HepG2 (cell line): Measurements from ENCODE around the gene LTC4S. TPM values are rescaled to one million over a fixed set of nuclear protein-coding genes. Genes with fewer than 3 reads are reported as not detected.

Experiments used
- CENPX ChIP-seq: sonication (generic); formaldehyde crosslinking; IDR thresholded peaks from 2 replicates; pipeline ENCODE4 v1.9.0; 2021; ENCODE audit warnings: mild to moderate bottlenecking, missing genetic modification reagents, moderate library complexity
- GABPB1 ChIP-seq: IDR thresholded peaks from 2 replicates; pipeline ENCODE4 v1.6.1; 2016; ENCODE audit warnings: mild to moderate bottlenecking, missing genetic modification reagents, moderate library complexity, missing compliant biosample characterization
- IKZF5 ChIP-seq: IDR thresholded peaks from 2 replicates; pipeline ENCODE4 v1.6.1; 2018; ENCODE audit warnings: missing genetic modification reagents, mild to moderate bottlenecking, missing compliant biosample characterization
- MAFG ChIP-seq: sonication (generic); formaldehyde crosslinking; IDR thresholded peaks from 2 replicates; pipeline ENCODE4 v1.5.1; 2020; ENCODE audit warnings: mild to moderate bottlenecking, missing genetic modification reagents
- MXD3 ChIP-seq: IDR thresholded peaks from 2 replicates; pipeline ENCODE4 v1.6.1; 2016; ENCODE audit warnings: mild to moderate bottlenecking, missing biosample characterization, missing genetic modification reagents
- PRDM4 ChIP-seq: sonication (generic); formaldehyde crosslinking; IDR thresholded peaks from 2 replicates; pipeline ENCODE4 v1.9.0; 2021; ENCODE audit warnings: missing genetic modification reagents, borderline replicate concordance
- SMAD1 ChIP-seq: sonication (generic); formaldehyde crosslinking; IDR thresholded peaks from 2 replicates; pipeline ENCODE4 v1.4.0; 2020; ENCODE audit warnings: missing genetic modification reagents, low read depth, mild to moderate bottlenecking, borderline replicate concordance
- SP2 ChIP-seq: sonication (generic); formaldehyde crosslinking; IDR thresholded peaks from 2 replicates; pipeline ENCODE4 v1.5.1; 2020; ENCODE audit warnings: mild to moderate bottlenecking, missing genetic modification reagents
- TBX3 ChIP-seq: fragments of 450-650 bp; IDR thresholded peaks from 2 replicates; pipeline ENCODE4 v1.6.1; 2017; ENCODE audit warnings: antibody characterized with exemption, mild to moderate bottlenecking, inconsistent platforms, borderline replicate concordance
- TERF1 ChIP-seq: sonication (generic); formaldehyde crosslinking; IDR thresholded peaks from 2 replicates; pipeline ENCODE4 v1.8.0; 2022; ENCODE audit warnings: mild to moderate bottlenecking, missing genetic modification reagents, moderate library complexity
- YY1 ChIP-seq: IDR thresholded peaks from 2 replicates; pipeline ENCODE4 v1.6.1; 2011; ENCODE audit warnings: low read length, low read depth, moderate library complexity, mild to moderate bottlenecking; ENCODE audit not compliant: insufficient read depth, insufficient replicate concordance
- ZNF136 ChIP-seq: sonication (generic); formaldehyde crosslinking; IDR thresholded peaks from 2 replicates; pipeline ENCODE4 v1.8.1; 2022; ENCODE audit warnings: low read depth, mild to moderate bottlenecking, moderate library complexity, missing genetic modification reagents
- ZNF547 ChIP-seq: sonication (generic); formaldehyde crosslinking; IDR thresholded peaks from 2 replicates; pipeline ENCODE4 v1.5.1; 2020; ENCODE audit warnings: mild to moderate bottlenecking, missing genetic modification reagents
- ZNF687 ChIP-seq: sonication (generic); formaldehyde crosslinking; IDR thresholded peaks from 2 replicates; pipeline ENCODE4 v1.5.1; 2020; ENCODE audit warnings: mild to moderate bottlenecking, missing genetic modification reagents, moderate library complexity
- polyA plus RNA-seq, 8 experiments: library from polyadenylated mRNA; depleted of rRNA in 3 of 8; stranded (reverse) in 7 of 8; unstranded in 1 of 8; fragments of >200 nt; fragmentation: Illumina TruSeq in 4 of 8; extraction: Trizol in 4 of 8; gene quantifications; 2 replicates each; pipeline versions ENCODE4 v1.2.1 to v1.2.3, GENCODE V29; 2011 to 2016; ENCODE audit warnings: low read depth in 4 of 8, missing spikeins in 1 of 8, mixed read lengths in 1 of 8; ENCODE audit not compliant: insufficient read depth in 1 of 8
- total RNA-seq, 5 experiments: library from RNA; depleted of rRNA; stranded (reverse); fragments of >200 nt; fragmentation: Illumina TruSeq; extraction: Trizol; gene quantifications; 2 replicates each; pipeline ENCODE4 v1.2.3, GENCODE V29; 2016; ENCODE audit warnings: low read depth in 1 of 5

LTC4S gene
- total and polyA plus RNA-seq, 2 of the 13 experiments (the other 11 are each of a cell fraction or from before 2014, with no cell fraction given) = 0.35 TPM; not detected in 1

- peak; percentile 97 for TF ChIP-seq ZNF687 (CRISPR knock-in tag)
- TF ChIP-seq GABPB1 (CRISPR knock-in tag) = peak; percentile 48
- TF ChIP-seq PRDM4 (CRISPR knock-in tag) = no peak
- TF ChIP-seq YY1 = no peak
- 0 out of 2 replicates have a peak, but pooled peaks have one; percentile 15 for TF ChIP-seq ZNF547 (CRISPR knock-in tag)
- TF ChIP-seq TBX3 = 0 out of 2 replicates have a peak, but pooled peaks have one; percentile 29
- peak; percentile 18; the same call in 1 of the 2 replicates for TF ChIP-seq IKZF5
- 0 out of 2 replicates have a peak, but pooled peaks have one; percentile 35 for TF ChIP-seq TERF1 (CRISPR knock-in tag)
- TF ChIP-seq SMAD1 = no peak
- peak; percentile 93 for TF ChIP-seq MXD3 (CRISPR knock-in tag)
- peak; percentile 1; the same call in 1 of the 2 replicates for TF ChIP-seq SP2 (CRISPR knock-in tag)
- 0 out of 2 replicates have a peak, but pooled peaks have one; percentile 21 for TF ChIP-seq ZNF136 (CRISPR knock-in tag)
- peak; percentile 99 for TF ChIP-seq MAFG (CRISPR knock-in tag)
- TF ChIP-seq CENPX (CRISPR knock-in tag) = no peak
Measured at GRCh38 chr5:179819296-179820126, 25.7 kb downstream of the LTC4S start (continued).
